ENCODE results near the gene SPTLC1.
"Not testable (repeated sequence)": the region's sequence is repeated elsewhere in the genome, so short reads cannot be mapped to it uniquely, and the experiment has no call there.

Gene SPTLC1

GRCh38 chr9:92140074-92140753, 25.0 kb upstream of the SPTLC1 start:
- peak; percentile 80 to 82 for DNase-seq

- DNase-seq = not testable (repeated sequence)
These were observed 23.8 kb upstream of the SPTLC1 start for GRCh38 chr9:92138960-92139540.

GRCh38 chr9:92138157-92138959, 23.1 kb upstream of the SPTLC1 start:
- DNase-seq = peak; percentile 81 to 84

GRCh38 chr9:92136184-92136858, 21.1 kb upstream of the SPTLC1 start:
- DNase-seq = no peak

GRCh38 chr9:92135576-92135975, 20.4 kb upstream of the SPTLC1 start:
- DNase-seq = no peak

- peak; percentile 86 to 87 for DNase-seq
These were observed 18.9 kb upstream of the SPTLC1 start for GRCh38 chr9:92133949-92134604.

- not testable (repeated sequence) for DNase-seq
These were observed 17.7 kb upstream of the SPTLC1 start for GRCh38 chr9:92132913-92133312.

GRCh38 chr9:92132501-92132900, 17.3 kb upstream of the SPTLC1 start:
- DNase-seq = no peak

- DNase-seq = no peak
These were observed 7.6 kb upstream of the SPTLC1 start for GRCh38 chr9:92122800-92123199.

GRCh38 chr9:92122061-92122460, 6.8 kb upstream of the SPTLC1 start:
- DNase-seq = no peak

- no peak for DNase-seq
These were observed 6.1 kb upstream of the SPTLC1 start for GRCh38 chr9:92121265-92121664.

- no peak for DNase-seq
These were observed 4.9 kb upstream of the SPTLC1 start for GRCh38 chr9:92120138-92120537.

GRCh38 chr9:92119586-92119985, 4.4 kb upstream of the SPTLC1 start:
- no peak for DNase-seq

- DNase-seq = no peak
These were observed 7.1 kb downstream of the SPTLC1 start for GRCh38 chr9:92108122-92108521.

GRCh38 chr9:92105446-92106225, 9.6 kb downstream of the SPTLC1 start:
- not testable (repeated sequence) for DNase-seq

GRCh38 chr9:92103601-92104000, 11.6 kb downstream of the SPTLC1 start:
- not testable (repeated sequence) for DNase-seq

- no peak for DNase-seq
These were observed 14.8 kb downstream of the SPTLC1 start for GRCh38 chr9:92100237-92100911.

- no peak for DNase-seq
These were observed 16.6 kb downstream of the SPTLC1 start for GRCh38 chr9:92098638-92099037.

- DNase-seq = peak; percentile 85 to 88
These were observed 17.2 kb downstream of the SPTLC1 start for GRCh38 chr9:92097997-92098482.

- DNase-seq = no peak
These were observed 20.0 kb downstream of the SPTLC1 start for GRCh38 chr9:92095236-92095635.

GRCh38 chr9:92094655-92095054, 20.6 kb downstream of the SPTLC1 start:
- DNase-seq = peak; percentile 48 to 58

All from activated T-cell treated with anti-CD3 and anti-CD28 coated beads, Interleukin-2, amount 50 U/mL, for 48 hours (primary cell).